ENCODE results near the gene ACTR6.

Gene ACTR6

GRCh38 chr12:100265732-100266584, 65.3 kb downstream of the ACTR6 start:
- TF ChIP-seq YY1 (IDR thresholded peaks at IDR 0.05; ENCODE audit: insufficient read depth, insufficient read length): no peak
- TF ChIP-seq ZNF274 (IDR thresholded peaks at IDR 0.05; ENCODE audit: low read depth, low read length): no peak
- TF ChIP-seq SUZ12 (IDR thresholded peaks at IDR 0.05; ENCODE audit: extremely low read depth, insufficient read depth, insufficient read length): no peak
- Histone ChIP-seq H3K9ac (ENCODE audit: insufficient read length, low read depth) (peak overlapping the region; percentile 46), H3K4me1 (ENCODE audit: insufficient read depth, insufficient read length) (no peaks in the 10 kb centered on the region), H3K27me3 (ENCODE audit: insufficient read depth, insufficient read length) (no peaks in the 10 kb centered on the region), H3K4me3 (ENCODE audit: insufficient read length, low read depth) (peak overlapping the region; percentile 96), H3K36me3 (ENCODE audit: insufficient read depth, insufficient read length, low read length) (peaks cover 7% of the 10 kb centered on the region), H3K9me3 (ENCODE audit: insufficient read depth, low read length) (no peaks in the 10 kb centered on the region)
- DNase-seq (ENCODE audit: low read depth, low spot score): no peak

- Histone ChIP-seq H3K9me3 (ENCODE audit: insufficient read depth, low read length) (no peaks in the 10 kb centered on the region), H3K9ac (ENCODE audit: insufficient read length, low read depth) (peak overlapping the region; percentile 69), H3K4me3 (ENCODE audit: insufficient read length, low read depth) (peak overlapping the region; percentile 96), H3K4me1 (ENCODE audit: insufficient read depth, insufficient read length) (no peaks in the 10 kb centered on the region), H3K27me3 (ENCODE audit: insufficient read depth, insufficient read length) (no peaks in the 10 kb centered on the region), H3K36me3 (ENCODE audit: insufficient read depth, insufficient read length, low read length) (peaks cover 5% of the 10 kb centered on the region)
- TF ChIP-seq YY1 (IDR thresholded peaks at IDR 0.05; ENCODE audit: insufficient read depth, insufficient read length) (no peak), ZNF274 (IDR thresholded peaks at IDR 0.05; ENCODE audit: low read depth, low read length) (no peak), SUZ12 (IDR thresholded peaks at IDR 0.05; ENCODE audit: extremely low read depth, insufficient read depth, insufficient read length) (no peak)
- DNase-seq (ENCODE audit: low read depth, low spot score): peak; percentile 75
These were observed 65.9 kb downstream of the ACTR6 start for GRCh38 chr12:100266585-100266834.

GRCh38 chr12:100266835-100267602, 66.4 kb downstream of the ACTR6 start, which contains the start of the genes DEPDC4 and SCYL2:
TSS of gene DEPDC4 (minus strand) at chr12:100267079. CDS start at chr12:100267076, 3 bp downstream.
TSS of gene SCYL2 (plus strand) at chr12:100267177. CDS start at chr12:100282971, 15,794 bp downstream.
- Histone ChIP-seq H3K27me3 (ENCODE audit: insufficient read depth, insufficient read length) (no peaks in the 10 kb centered on the region), H3K4me3 (ENCODE audit: insufficient read length, low read depth) (peak within 1 kb of the TSS; percentile 96), H3K4me1 (ENCODE audit: insufficient read depth, insufficient read length) (no peaks in the 10 kb centered on the region), H3K9ac (ENCODE audit: insufficient read length, low read depth) (peak within 1 kb of the TSS; percentile 97), H3K36me3 (ENCODE audit: insufficient read depth, insufficient read length, low read length) (peaks cover 8% of the 10 kb centered on the region), H3K9me3 (ENCODE audit: insufficient read depth, low read length) (no peaks in the 10 kb centered on the region)
- peak; percentile 91 for DNase-seq (ENCODE audit: low read depth, low spot score)
- TF ChIP-seq SUZ12 (IDR thresholded peaks at IDR 0.05; ENCODE audit: extremely low read depth, insufficient read depth, insufficient read length): no peak
- no peak for TF ChIP-seq YY1 (IDR thresholded peaks at IDR 0.05; ENCODE audit: insufficient read depth, insufficient read length)
- no peak for TF ChIP-seq ZNF274 (IDR thresholded peaks at IDR 0.05; ENCODE audit: low read depth, low read length)

- peaks cover 8% of the 10 kb centered on the region for H3K36me3 ChIP-seq (ENCODE audit: insufficient read depth, insufficient read length, low read length)
- peak overlapping the region; percentile 96 for H3K4me3 ChIP-seq (ENCODE audit: insufficient read length, low read depth)
- no peaks in the 10 kb centered on the region for H3K9me3 ChIP-seq (ENCODE audit: insufficient read depth, low read length)
- peak overlapping the region; percentile 97 for H3K9ac ChIP-seq (ENCODE audit: insufficient read length, low read depth)
- DNase-seq (ENCODE audit: low read depth, low spot score): no peak
- no peaks in the 10 kb centered on the region for H3K4me1 ChIP-seq (ENCODE audit: insufficient read depth, insufficient read length)
- no peaks in the 10 kb centered on the region for H3K27me3 ChIP-seq (ENCODE audit: insufficient read depth, insufficient read length)
- TF ChIP-seq SUZ12 (IDR thresholded peaks at IDR 0.05; ENCODE audit: extremely low read depth, insufficient read depth, insufficient read length) (no peak), ZNF274 (IDR thresholded peaks at IDR 0.05; ENCODE audit: low read depth, low read length) (no peak), YY1 (IDR thresholded peaks at IDR 0.05; ENCODE audit: insufficient read depth, insufficient read length) (no peak)
These were observed 67.1 kb downstream of the ACTR6 start for GRCh38 chr12:100267603-100268281.

- Histone ChIP-seq H3K4me1 (ENCODE audit: insufficient read depth, insufficient read length) (no peaks in the 10 kb centered on the region), H3K4me3 (ENCODE audit: insufficient read length, low read depth) (peak overlapping the region; percentile 96), H3K9ac (ENCODE audit: insufficient read length, low read depth) (peak overlapping the region; percentile 4), H3K9me3 (ENCODE audit: insufficient read depth, low read length) (no peaks in the 10 kb centered on the region), H3K27me3 (ENCODE audit: insufficient read depth, insufficient read length) (no peaks in the 10 kb centered on the region), H3K36me3 (ENCODE audit: insufficient read depth, insufficient read length, low read length) (peaks cover 5% of the 10 kb centered on the region)
- DNase-seq (ENCODE audit: low read depth, low spot score): no peak
- TF ChIP-seq ZNF274 (IDR thresholded peaks at IDR 0.05; ENCODE audit: low read depth, low read length) (no peak), YY1 (IDR thresholded peaks at IDR 0.05; ENCODE audit: insufficient read depth, insufficient read length) (no peak), SUZ12 (IDR thresholded peaks at IDR 0.05; ENCODE audit: extremely low read depth, insufficient read depth, insufficient read length) (no peak)
These were observed 68.4 kb downstream of the ACTR6 start for GRCh38 chr12:100268835-100269564.

- no peak for TF ChIP-seq ZNF274 (IDR thresholded peaks at IDR 0.05; ENCODE audit: low read depth, low read length)
- TF ChIP-seq YY1 (IDR thresholded peaks at IDR 0.05; ENCODE audit: insufficient read depth, insufficient read length): no peak
- TF ChIP-seq SUZ12 (IDR thresholded peaks at IDR 0.05; ENCODE audit: extremely low read depth, insufficient read depth, insufficient read length): no peak
- Histone ChIP-seq H3K27me3 (ENCODE audit: insufficient read depth, insufficient read length) (no peaks in the 10 kb centered on the region), H3K4me1 (ENCODE audit: insufficient read depth, insufficient read length) (no peaks in the 10 kb centered on the region), H3K9me3 (ENCODE audit: insufficient read depth, low read length) (no peaks in the 10 kb centered on the region), H3K36me3 (ENCODE audit: insufficient read depth, insufficient read length, low read length) (peaks cover 5% of the 10 kb centered on the region), H3K9ac (ENCODE audit: insufficient read length, low read depth) (no peak overlapping the region), H3K4me3 (ENCODE audit: insufficient read length, low read depth) (no peak overlapping the region)
- no peak for DNase-seq (ENCODE audit: low read depth, low spot score)
These were observed 73.2 kb downstream of the ACTR6 start for GRCh38 chr12:100273782-100274181.

Measured in NT2/D1 (cell line).